ENCODE results near the gene ZSCAN5B. TPM values are rescaled to one million over a fixed set of nuclear protein-coding genes. Genes with fewer than 3 reads are reported as not detected.

Gene ZSCAN5B
- total and polyA plus RNA-seq, 9 of the 15 experiments (the other 6 are each of a cell fraction or from before 2014, with no cell fraction given), result 0.03 to 0.07 TPM; not detected in 7

GRCh38 chr19:56162258-56162657, 35.3 kb downstream of the ZSCAN5B start (continued):
- TF ChIP-seq USF2 (CRISPR knock-in tag; IDR thresholded peaks at IDR 0.05) (no peak), ZBED1 (IDR thresholded peaks at IDR 0.05) (no peak), HMBOX1 (IDR thresholded peaks at IDR 0.05) (no peak), ZNF174 (CRISPR knock-in tag; IDR thresholded peaks at IDR 0.05) (no peak), ZNF140 (CRISPR knock-in tag; IDR thresholded peaks at IDR 0.05) (no peak), TEAD4 (IDR thresholded peaks at IDR 0.05; ENCODE audit: low read length) (0 out of 2 replicates have a peak, but pooled peaks have one; percentile 13), TEAD4 (CRISPR knock-in tag; IDR thresholded peaks at IDR 0.05; ENCODE audit: borderline replicate concordance) (no peak), ZNF175 (CRISPR knock-in tag; IDR thresholded peaks at IDR 0.05; ENCODE audit: low read depth) (no peak), TAL1 (IDR thresholded peaks at IDR 0.05) (no peak), CBFA2T2 (conservative IDR thresholded peaks at IDR 0.05) (no peak), HNRNPLL (IDR thresholded peaks at IDR 0.05; ENCODE audit: low read depth, low read length, poor library complexity, severe bottlenecking) (no peak), STAT5B (CRISPR knock-in tag; IDR thresholded peaks at IDR 0.05) (no peak), ZNF324 (CRISPR knock-in tag; IDR thresholded peaks at IDR 0.05) (no peak), PCBP1 (IDR thresholded peaks at IDR 0.05; ENCODE audit: low read depth, low read length, poor library complexity, severe bottlenecking) (no peak), MTA3 (IDR thresholded peaks at IDR 0.05; ENCODE audit: borderline replicate concordance) (0 out of 2 replicates have a peak, but pooled peaks have one; percentile 20), ETV1 (tag; conservative IDR thresholded peaks at IDR 0.05; ENCODE audit: low read depth) (peak; percentile 63), NCOR1 (IDR thresholded peaks at IDR 0.05) (peak; percentile 27; the same call in 1 of the 2 replicates), NUFIP1 (IDR thresholded peaks at IDR 0.05; ENCODE audit: partially characterized antibody) (no peak), HIVEP1 (CRISPR knock-in tag; IDR thresholded peaks at IDR 0.05) (no peak), HDAC3 (IDR thresholded peaks at IDR 0.05; ENCODE audit: borderline replicate concordance, partially characterized antibody) (no peak), CBFA2T3 (IDR thresholded peaks at IDR 0.05) (peak; percentile 50; the same call in 1 of the 2 replicates), POU5F1 (IDR thresholded peaks at IDR 0.05; ENCODE audit: borderline replicate concordance, low read depth, low read length, partially characterized antibody) (no peak), ZFP30 (CRISPR knock-in tag; IDR thresholded peaks at IDR 0.05; ENCODE audit: borderline replicate concordance) (no peak), ATF3 (IDR thresholded peaks at IDR 0.05) (peak; percentile 42; the same call in 1 of the 2 replicates), ATF3 (CRISPR knock-in tag; conservative IDR thresholded peaks at IDR 0.05) (no peak), CBX3 (IDR thresholded peaks at IDR 0.05; ENCODE audit: borderline replicate concordance in 1 of 2, low read length in 2 of 2) (no peak), EGR1 (conservative IDR thresholded peaks at IDR 0.05) (no peak), GMEB1 (CRISPR knock-in tag; IDR thresholded peaks at IDR 0.05) (no peak), NRF1 (conservative IDR thresholded peaks at IDR 0.05 in 1 of 2, IDR thresholded peaks at IDR 0.05 in 1 of 2) (no peak)
